ENCODE measurements around the gene CWF19L2. TPM values are rescaled to one million over a fixed set of nuclear protein-coding genes. Genes with fewer than 3 reads are reported as not detected.

CWF19L2 gene
- total RNA-seq, 3 donors from 2014 or later, result 28.2 to 39.8 (median 29.8) TPM

GRCh38 chr11:107439586-107440167, 17.9 kb downstream of the CWF19L2 start:
- no peak overlapping the region for H3K4me3 ChIP-seq
- H3K36me3 ChIP-seq, result peaks cover 29% of the 10 kb centered on the region
- no peaks in the 10 kb centered on the region for H3K9me3 ChIP-seq
- TF ChIP-seq POLR2AphosphoS5 (IDR thresholded peaks at IDR 0.05), result no peak
- no peak for TF ChIP-seq CTCF (IDR thresholded peaks at IDR 0.05)
- TF ChIP-seq POLR2A (IDR thresholded peaks at IDR 0.05), result no peak
- no peak for DNase-seq (ENCODE audit: low spot score in 2 of 2)
- H3K27ac ChIP-seq, result no peak overlapping the region
- no peaks in the 10 kb centered on the region for H3K4me1 ChIP-seq
- H3K27me3 ChIP-seq, result no peaks in the 10 kb centered on the region
- intact Hi-C loops (cut with DNase I; ENCODE audit: low total_unique reads), result no loop called here

GRCh38 chr11:107438148-107438547, 19.5 kb downstream of the CWF19L2 start:
- TF ChIP-seq POLR2A (IDR thresholded peaks at IDR 0.05), result no peak
- no peak for TF ChIP-seq CTCF (IDR thresholded peaks at IDR 0.05)
- no peak for TF ChIP-seq POLR2AphosphoS5 (IDR thresholded peaks at IDR 0.05)
- Histone ChIP-seq H3K27ac (no peak overlapping the region), H3K4me1 (no peaks in the 10 kb centered on the region), H3K9me3 (no peaks in the 10 kb centered on the region), H3K36me3 (peaks cover 29% of the 10 kb centered on the region), H3K27me3 (no peaks in the 10 kb centered on the region), H3K4me3 (no peak overlapping the region)
- intact Hi-C loops (cut with DNase I; ENCODE audit: low total_unique reads), result no loop called here
- DNase-seq (ENCODE audit: low spot score in 2 of 2), result no peak

- H3K4me1 ChIP-seq, result no peaks in the 10 kb centered on the region
- no peak overlapping the region for H3K27ac ChIP-seq
- TF ChIP-seq POLR2AphosphoS5 (IDR thresholded peaks at IDR 0.05) (no peak), CTCF (IDR thresholded peaks at IDR 0.05) (no peak), POLR2A (IDR thresholded peaks at IDR 0.05) (no peak)
- DNase-seq (ENCODE audit: low spot score in 2 of 2), result no peak
- H3K9me3 ChIP-seq, result no peaks in the 10 kb centered on the region
- intact Hi-C loops (cut with DNase I; ENCODE audit: low total_unique reads), result no loop called here
- H3K36me3 ChIP-seq, result peaks cover 3% of the 10 kb centered on the region
- H3K4me3 ChIP-seq, result no peak overlapping the region
- no peaks in the 10 kb centered on the region for H3K27me3 ChIP-seq
These were observed 27.1 kb downstream of the CWF19L2 start for GRCh38 chr11:107430525-107430924.

- TF ChIP-seq CTCF (IDR thresholded peaks at IDR 0.05), result no peak
- no peak for TF ChIP-seq POLR2A (IDR thresholded peaks at IDR 0.05)
- TF ChIP-seq POLR2AphosphoS5 (IDR thresholded peaks at IDR 0.05), result no peak
- intact Hi-C loops (cut with DNase I; ENCODE audit: low total_unique reads), result no loop called here
- Histone ChIP-seq H3K27ac (no peak overlapping the region), H3K36me3 (peaks cover 3% of the 10 kb centered on the region), H3K4me1 (no peaks in the 10 kb centered on the region), H3K27me3 (no peaks in the 10 kb centered on the region), H3K4me3 (no peak overlapping the region), H3K9me3 (no peaks in the 10 kb centered on the region)
- DNase-seq (ENCODE audit: low spot score in 2 of 2), result no peak
These were observed 29.9 kb downstream of the CWF19L2 start for GRCh38 chr11:107427569-107428180.

GRCh38 chr11:107413352-107413751, 44.3 kb downstream of the CWF19L2 start:
- Histone ChIP-seq H3K27ac (no peak overlapping the region), H3K9me3 (no peaks in the 10 kb centered on the region), H3K27me3 (no peaks in the 10 kb centered on the region), H3K4me1 (no peaks in the 10 kb centered on the region), H3K36me3 (peaks cover 4% of the 10 kb centered on the region), H3K4me3 (no peak overlapping the region)
- intact Hi-C loops (cut with DNase I; ENCODE audit: low total_unique reads), result no loop called here
- TF ChIP-seq POLR2AphosphoS5 (IDR thresholded peaks at IDR 0.05) (no peak), CTCF (IDR thresholded peaks at IDR 0.05) (no peak), POLR2A (IDR thresholded peaks at IDR 0.05) (no peak)
- no peak for DNase-seq (ENCODE audit: low spot score in 2 of 2)

All from breast epithelium (tissue), 4 donors.